Measurements from ENCODE around the gene HNRNPA3.
"Not testable (repeated sequence)": the region's sequence is repeated elsewhere in the genome, so short reads cannot be mapped to it uniquely, and the experiment has no call there.

HNRNPA3 gene

DNA sequence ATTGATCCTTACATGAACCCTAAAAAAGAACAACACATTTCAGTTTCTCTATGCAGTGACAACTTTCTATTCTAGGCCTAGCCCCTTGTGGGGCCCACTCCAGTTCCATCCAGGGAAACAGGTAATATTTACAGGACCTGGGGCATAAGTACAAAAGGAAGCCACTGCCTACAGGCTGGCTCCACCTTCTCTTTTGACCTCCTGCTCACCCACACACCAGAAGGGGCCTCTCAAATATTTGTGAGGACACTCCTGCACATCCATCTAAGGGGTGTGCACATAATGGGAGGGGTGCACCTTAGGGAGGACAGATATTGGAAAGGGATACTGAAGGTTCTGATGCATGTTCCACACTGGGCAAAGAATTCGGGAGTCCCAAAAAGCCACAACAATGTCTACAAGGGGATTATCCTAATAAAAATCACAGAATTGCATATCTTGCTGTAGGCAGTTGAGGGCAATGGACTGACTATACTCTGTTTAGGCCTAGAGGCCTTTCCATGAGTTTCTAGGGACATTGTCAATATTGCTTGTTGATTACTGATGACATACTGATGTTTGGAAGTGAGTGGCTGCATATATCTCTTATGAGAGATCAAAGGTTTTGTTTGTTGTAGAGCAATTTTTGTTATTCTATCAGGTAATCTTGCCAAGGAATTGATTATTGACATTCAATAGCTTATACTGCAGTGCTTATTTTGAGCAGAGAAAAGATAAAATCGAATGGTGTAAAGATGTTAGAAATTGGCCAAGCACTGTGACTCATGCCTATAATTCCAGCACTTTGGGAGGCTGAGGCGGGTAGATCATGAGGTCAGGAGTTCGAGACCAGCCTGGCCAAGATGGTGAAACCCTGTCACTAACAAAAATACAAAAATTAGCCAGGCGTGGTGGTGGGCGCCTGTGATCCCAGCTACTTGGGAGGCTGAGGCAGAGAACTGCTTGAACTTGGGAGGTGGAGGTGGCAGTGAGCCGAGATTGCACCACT lies 23.8 kb upstream of the HNRNPA3 start:
- no peak for DNase-seq

DNA sequence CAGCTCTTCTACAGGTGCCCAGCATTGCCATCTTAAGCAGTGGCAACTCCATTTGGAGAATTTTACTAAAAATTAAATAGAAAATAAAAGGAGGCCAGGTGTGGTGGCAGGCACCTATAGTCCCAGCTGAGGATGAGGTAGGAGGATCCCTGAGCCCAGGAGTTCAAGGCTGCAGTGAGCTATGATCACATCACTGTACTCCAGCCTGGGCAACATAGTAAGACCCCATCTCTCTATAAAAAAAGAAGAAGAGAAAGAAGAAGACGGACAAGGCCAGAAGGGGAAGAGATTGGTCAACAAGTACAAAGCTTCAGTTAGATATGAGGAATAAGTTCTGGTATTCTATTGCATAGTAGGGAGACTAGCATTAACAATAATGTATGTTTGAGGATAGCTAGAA lies 21.7 kb upstream of the HNRNPA3 start:
- no peak for DNase-seq

GRCh38 chr2:177192788-177193187 lies 19.8 kb upstream of the HNRNPA3 start:
- DNase-seq = no peak

GRCh38 chr2:177193240-177193639 lies 19.4 kb upstream of the HNRNPA3 start:
- DNase-seq = no peak

DNA sequence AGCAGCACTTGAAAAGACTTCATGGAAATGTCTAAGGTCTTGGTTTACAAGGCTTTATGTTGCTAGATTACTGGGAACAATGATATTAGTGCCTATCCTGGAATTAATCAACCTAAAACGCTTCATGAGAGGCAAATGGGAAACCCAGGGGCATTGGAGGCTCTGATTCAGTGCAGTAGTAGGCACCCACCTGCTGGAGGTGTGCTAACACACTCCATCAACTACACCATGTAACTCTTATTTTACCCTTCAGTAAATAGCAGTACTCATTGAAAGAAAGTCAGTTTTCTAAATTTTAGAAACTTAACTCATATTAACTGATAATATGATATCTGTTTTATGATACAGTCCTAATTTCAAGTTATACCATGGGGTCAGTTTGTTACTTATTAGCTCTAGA lies 17.4 kb upstream of the HNRNPA3 start:
- DNase-seq = no peak

GRCh38 chr2:177200419-177200818 lies 12.2 kb upstream of the HNRNPA3 start:
- DNase-seq = not testable (repeated sequence)

DNA sequence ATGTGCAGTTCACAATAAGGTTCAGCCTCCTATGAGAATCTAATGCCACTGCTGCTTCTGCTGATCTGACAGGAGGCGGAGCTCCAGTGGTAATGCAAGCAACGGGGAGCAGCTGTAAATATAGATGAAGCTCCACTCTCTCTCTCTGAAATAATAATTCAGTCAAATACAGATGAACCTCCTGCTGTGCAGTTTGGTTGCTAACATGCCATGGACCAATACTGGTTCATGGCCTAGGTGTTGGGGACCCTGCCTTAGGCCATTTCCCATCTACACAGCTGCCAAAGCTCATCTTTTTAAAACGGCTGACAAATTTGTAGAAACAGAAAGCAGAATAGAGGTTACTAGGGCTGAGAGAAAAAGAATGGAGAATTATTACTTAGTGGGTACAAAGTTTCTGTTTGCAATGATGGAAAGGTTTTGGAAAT lies 10.7 kb upstream of the HNRNPA3 start:
- no peak for DNase-seq

DNA sequence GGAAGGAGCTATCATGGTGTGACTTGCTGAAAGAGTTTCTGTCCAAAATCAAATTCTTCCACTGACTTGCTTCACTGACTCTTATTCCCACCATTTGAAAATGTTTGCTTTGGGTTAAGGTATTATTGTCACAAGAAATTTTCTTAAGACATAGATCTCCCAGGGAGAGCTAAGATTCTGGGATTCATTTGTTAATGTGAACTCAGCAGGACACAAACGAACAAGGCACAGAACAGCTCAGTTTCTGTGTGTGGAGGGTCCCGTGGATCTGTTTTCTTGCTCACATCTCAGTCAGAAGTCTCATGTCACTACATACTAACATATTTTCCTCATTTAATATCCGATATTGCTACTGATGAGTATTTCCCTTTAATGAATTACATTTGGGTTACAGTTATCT lies 8.2 kb upstream of the HNRNPA3 start:
- no peak for DNase-seq

DNA sequence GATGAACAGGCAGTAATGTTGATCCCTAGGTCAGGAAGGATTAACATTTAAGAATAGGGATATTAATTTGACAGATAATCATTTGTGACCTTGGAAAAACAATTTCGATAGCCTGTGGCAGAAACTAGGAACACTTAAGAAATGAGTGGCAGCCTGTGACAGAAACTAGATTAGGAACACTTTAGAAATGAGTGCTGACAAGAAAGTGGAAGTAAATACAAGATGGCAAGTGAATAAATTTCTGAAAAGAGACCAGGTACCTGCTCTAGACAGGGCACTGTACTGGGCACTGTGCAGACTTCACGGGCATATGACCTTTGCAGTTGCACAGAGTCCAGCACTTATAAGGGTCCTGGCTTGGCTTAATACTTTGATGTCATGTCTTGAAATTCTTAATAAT lies 5.5 kb upstream of the HNRNPA3 start:
- no peak for DNase-seq

- no peak for DNase-seq
These were observed 1.4 kb upstream of the HNRNPA3 start for GRCh38 chr2:177211169-177211568.

DNA sequence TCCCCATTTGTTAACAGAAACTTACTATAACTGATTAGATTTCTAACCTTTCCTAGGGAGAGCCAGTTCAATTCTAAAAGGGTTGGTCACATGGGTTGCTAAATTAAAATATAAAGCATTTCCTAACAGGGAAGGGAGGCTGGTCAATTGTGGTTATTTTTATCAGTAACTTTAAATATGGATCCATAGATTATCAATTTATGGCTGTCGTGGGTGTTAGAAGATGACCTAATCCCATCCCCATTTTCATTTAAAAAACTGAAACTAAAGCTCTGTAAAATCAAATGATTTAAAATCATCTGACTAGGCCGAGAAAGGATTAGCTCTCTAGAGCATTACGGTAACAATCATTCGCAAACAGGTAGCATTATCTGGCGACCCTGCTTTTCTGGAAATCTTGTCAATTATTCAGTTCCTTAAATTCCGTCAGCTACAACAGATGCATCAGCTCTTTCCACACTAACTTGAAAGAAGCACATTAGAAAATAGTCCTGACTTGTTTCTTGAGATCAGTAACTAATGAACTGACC lies 953 bp upstream of the HNRNPA3 start:
- DNase-seq = no peak

GRCh38 chr2:177212891-177213856 lies 580 bp downstream of the HNRNPA3 start:
- peak; percentile 72 to 76 for DNase-seq

DNA sequence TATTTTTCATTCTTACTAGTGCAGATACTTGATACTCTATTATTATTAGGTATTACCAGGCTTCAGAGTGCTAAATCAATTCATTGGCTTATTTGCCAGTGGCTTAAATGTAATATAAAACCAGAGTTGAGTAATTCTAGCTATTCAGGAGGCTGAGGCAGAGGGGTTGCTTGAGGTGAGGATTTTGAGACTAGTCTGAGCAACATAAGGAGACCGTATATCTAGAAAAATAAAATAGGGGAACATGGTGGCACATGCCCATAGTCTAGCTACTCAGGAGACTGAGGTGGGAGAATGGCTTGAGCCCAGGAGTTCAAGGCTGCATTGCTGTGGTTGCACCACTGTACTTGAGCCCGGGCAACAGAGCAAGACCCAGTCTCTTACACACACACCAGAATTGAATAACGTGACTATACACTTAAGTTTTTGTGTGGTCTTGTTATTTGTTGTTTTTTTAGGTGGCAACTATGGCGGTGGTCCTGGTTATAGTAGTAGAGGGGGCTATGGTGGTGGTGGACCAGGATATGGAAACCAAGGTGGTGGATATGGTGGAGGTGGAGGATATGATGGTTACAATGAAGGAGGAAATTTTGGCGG lies 4.8 kb downstream of the HNRNPA3 start:
- DNase-seq = no peak

GRCh38 chr2:177219787-177220186 lies 7.2 kb downstream of the HNRNPA3 start:
- not testable (repeated sequence) for DNase-seq

GRCh38 chr2:177221534-177221933 lies 8.9 kb downstream of the HNRNPA3 start:
- DNase-seq = no peak

GRCh38 chr2:177221970-177222369 lies 9.4 kb downstream of the HNRNPA3 start:
- DNase-seq = no peak

GRCh38 chr2:177223436-177223835 lies 10.8 kb downstream of the HNRNPA3 start:
- not testable (repeated sequence) for DNase-seq

DNA sequence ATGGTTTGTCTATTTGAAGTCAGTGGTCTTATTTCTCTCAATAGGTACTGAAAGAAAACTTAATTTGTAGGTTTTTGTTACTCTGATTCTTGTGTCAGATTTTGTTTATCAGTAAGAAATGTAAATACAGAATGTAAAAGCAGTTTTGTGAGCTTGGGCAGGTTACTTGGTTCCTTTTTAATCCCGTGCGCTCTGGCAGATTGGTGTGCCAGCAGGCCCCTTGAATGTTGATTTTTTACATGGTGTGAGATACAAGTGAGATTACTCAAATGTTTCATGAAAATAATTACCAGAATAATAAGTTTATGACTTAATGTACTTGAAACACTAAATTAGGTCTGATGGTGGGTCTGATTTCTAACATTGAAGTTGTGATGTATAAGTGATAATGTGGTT lies 13.4 kb downstream of the HNRNPA3 start:
- no peak for DNase-seq

GRCh38 chr2:177229442-177230242 lies 17.0 kb downstream of the HNRNPA3 start:
- no peak for DNase-seq

DNA sequence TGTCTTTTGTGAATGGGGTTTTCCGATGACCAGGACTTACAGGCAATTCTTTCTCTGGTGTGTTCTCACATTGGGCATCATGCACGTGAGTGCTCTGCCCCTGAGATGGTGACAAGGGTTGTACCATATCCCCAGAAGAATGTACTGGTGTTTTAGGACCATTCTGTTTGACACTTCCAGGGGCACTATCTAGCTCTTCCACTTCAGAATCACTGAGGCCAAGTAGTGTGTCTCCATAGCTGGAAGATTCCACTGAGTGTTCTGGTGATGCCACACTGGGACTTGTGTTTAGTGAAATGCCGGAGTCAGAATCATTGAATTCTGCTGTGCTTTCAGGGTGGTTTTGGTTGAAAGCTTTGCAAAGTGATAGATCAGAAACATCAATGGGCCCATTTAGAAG lies 18.7 kb downstream of the HNRNPA3 start:
- no peak for DNase-seq

DNA sequence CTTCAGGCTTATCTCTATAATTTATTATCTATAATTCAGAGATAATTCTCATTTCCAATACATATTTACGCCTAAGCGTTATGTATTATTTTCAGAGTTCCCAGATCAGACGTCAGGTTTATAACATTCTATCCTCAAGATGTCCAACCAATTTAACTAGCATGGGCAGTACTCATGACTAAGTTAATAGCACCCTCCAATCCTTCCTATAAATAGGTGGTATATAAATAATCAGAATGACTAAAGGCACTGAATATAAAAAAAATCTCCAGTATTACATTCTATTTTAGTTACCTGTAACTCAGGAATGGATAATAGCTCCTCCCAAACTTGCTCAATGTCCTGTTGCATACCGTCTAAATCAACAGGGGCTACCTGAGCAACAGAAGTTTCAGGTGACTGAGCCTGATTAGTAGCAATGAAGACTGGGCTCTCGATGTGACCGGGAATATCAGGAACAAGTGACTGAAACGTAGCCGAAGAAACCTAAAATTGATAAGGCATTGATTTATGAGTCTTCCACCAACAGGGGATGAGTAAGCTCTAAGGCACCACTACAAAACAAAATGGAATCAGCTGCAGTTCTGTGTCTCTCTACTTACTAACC lies 19.6 kb downstream of the HNRNPA3 start:
- DNase-seq = no peak

All from NCI-H1930 (cell line).